Hepatocyte (in vitro differentiated cells): ENCODE results near the gene CABP4. TPM values are rescaled to one million over a fixed set of nuclear protein-coding genes. Genes with fewer than 3 reads are reported as not detected.

Experiments
- DNase-seq: peaks from one replicate; pipeline ENCODE4 v3.0.0-alpha.2; 2016; ENCODE audit warnings: low spot score
- H2AFZ ChIP-seq: fragments of 200-600 bp; sonication (generic); 2 replicates; pipeline ENCODE4 v1.6.0; 2016; ENCODE audit warnings: antibody characterized with exemption, mild to moderate bottlenecking
- H3K27ac ChIP-seq: fragments of 200-600 bp; sonication (generic); 2 replicates; pipeline ENCODE4 v1.5.1; 2016; ENCODE audit warnings: mild to moderate bottlenecking
- H3K27me3 ChIP-seq: fragments of 200-600 bp; sonication (generic); 2 replicates; pipeline ENCODE4 v1.6.1; 2016
- H3K36me3 ChIP-seq: fragments of 200-600 bp; sonication (generic); replicated peaks from 2 replicates; pipeline ENCODE4 v1.5.1; 2016; ENCODE audit warnings: low read depth; ENCODE audit not compliant: insufficient read depth
- H3K4me1 ChIP-seq: fragments of 200-600 bp; sonication (generic); 2 replicates; pipeline ENCODE4 v1.5.1; 2016; ENCODE audit warnings: mild to moderate bottlenecking, moderate library complexity; ENCODE audit not compliant: insufficient read depth
- H3K4me2 ChIP-seq: fragments of 200-600 bp; sonication (generic); 2 replicates; pipeline ENCODE4 v1.6.0; 2016
- H3K4me3 ChIP-seq: fragments of 200-600 bp; sonication (generic); 2 replicates; pipeline ENCODE4 v1.5.1; 2016; ENCODE audit warnings: mild to moderate bottlenecking
- H3K79me2 ChIP-seq: fragments of 200-600 bp; sonication (generic); 2 replicates; pipeline ENCODE4 v1.6.0; 2017; ENCODE audit warnings: mild to moderate bottlenecking
- H3K9me2 ChIP-seq: fragments of 200-600 bp; sonication (generic); replicated peaks from 2 replicates; pipeline ENCODE4 v1.6.0; 2017; ENCODE audit warnings: mild to moderate bottlenecking; ENCODE audit not compliant: insufficient read depth
- H3K9me3 ChIP-seq: fragments of 200-600 bp; sonication (generic); 2 replicates; pipeline ENCODE4 v1.5.1; 2016; ENCODE audit warnings: low read depth, mild to moderate bottlenecking
- H4K20me1 ChIP-seq: fragments of 200-600 bp; sonication (generic); 2 replicates; pipeline ENCODE4 v1.6.0; 2016; ENCODE audit warnings: mild to moderate bottlenecking; ENCODE audit not compliant: insufficient read depth, poor library complexity, severe bottlenecking
- CTCF ChIP-seq: fragments of 200-600 bp; sonication (generic); IDR thresholded peaks from 2 replicates; pipeline ENCODE4 v1.5.1; 2016; ENCODE audit warnings: antibody characterized with exemption, mild to moderate bottlenecking; ENCODE audit not compliant: poor library complexity
- EZH2 ChIP-seq: fragments of 200-600 bp; sonication (generic); IDR thresholded peaks from 2 replicates; pipeline ENCODE4 v1.6.1; 2016; ENCODE audit warnings: antibody characterized with exemption, mild to moderate bottlenecking, borderline replicate concordance
- EZH2phosphoT487 ChIP-seq: fragments of 200-600 bp; sonication (generic); IDR thresholded peaks from one replicate; pipeline ENCODE4 v1.6.1; 2018; ENCODE audit warnings: antibody characterized with exemption, mild to moderate bottlenecking, low read depth, moderate library complexity; ENCODE audit not compliant: unreplicated experiment, severe bottlenecking
- WGBS: methylation state at CpG from one replicate; pipeline ENCODE4 v1.1.6; 2016; ENCODE audit warnings: low lambda C conversion rate; ENCODE audit errors: missing lambda C conversion rate; 5-methylcytosine and 5-hydroxymethylcytosine counted together
- polyA plus RNA-seq: library from polyadenylated mRNA; unstranded; fragments of >200 nt; fragmentation: Nextera tagmentation; extraction: Ambion mirVana; gene quantifications from 2 replicates; pipeline ENCODE4 v1.2.1, GENCODE V29; 2016
- total RNA-seq: library from RNA; depleted of rRNA; stranded (reverse); fragments of >200 nt; gene quantifications from 2 replicates; pipeline ENCODE4 v1.2.3, GENCODE V29; 2014

The CABP4 gene
- total and polyA plus RNA-seq, 2 experiments from 2014 or later, result not detected

GRCh38 chr11:67496113-67496512 is 41.0 kb downstream of the CABP4 start:
- Histone ChIP-seq H4K20me1 (no peaks in the 10 kb centered on the region), H3K79me2 (no peaks in the 10 kb centered on the region), H3K27me3 (no peaks in the 10 kb centered on the region), H3K27ac (no peak overlapping the region), H3K9me3 (no peaks in the 10 kb centered on the region), H3K4me2 (no peak overlapping the region), H3K4me1 (no peaks in the 10 kb centered on the region), H3K36me3 (no peaks in the 10 kb centered on the region), H3K4me3 (no peak overlapping the region), H3K9me2 (no peaks in the 10 kb centered on the region), H2AFZ (no peak overlapping the region)
- TF ChIP-seq EZH2 (no peak), CTCF (no peak), EZH2phosphoT487 (no peak)
- DNase-seq, result no peak
- 96% methylated on average over 12 of the region's 12 CpGs for WGBS

- Histone ChIP-seq H3K4me1 (no peaks in the 10 kb centered on the region), H3K9me2 (no peaks in the 10 kb centered on the region), H3K4me2 (no peak overlapping the region), H4K20me1 (no peaks in the 10 kb centered on the region), H3K4me3 (no peak overlapping the region), H3K9me3 (no peaks in the 10 kb centered on the region), H3K27me3 (no peaks in the 10 kb centered on the region), H2AFZ (no peak overlapping the region), H3K27ac (no peak overlapping the region), H3K79me2 (no peaks in the 10 kb centered on the region), H3K36me3 (no peaks in the 10 kb centered on the region)
- no peak for TF ChIP-seq CTCF
- TF ChIP-seq EZH2, result no peak
- TF ChIP-seq EZH2phosphoT487, result no peak
- 96% methylated on average over 21 of the region's 21 CpGs for WGBS
- no peak for DNase-seq
These were observed 42.6 kb downstream of the CABP4 start for GRCh38 chr11:67497656-67498291.

GRCh38 chr11:67498544-67498972 is 43.4 kb downstream of the CABP4 start:
- Histone ChIP-seq H3K36me3 (no peaks in the 10 kb centered on the region), H3K9me2 (no peaks in the 10 kb centered on the region), H3K27me3 (no peaks in the 10 kb centered on the region), H3K4me2 (no peak overlapping the region), H3K27ac (no peak overlapping the region), H3K79me2 (peaks cover 6% of the 10 kb centered on the region), H3K4me3 (no peak overlapping the region), H4K20me1 (peaks cover 5% of the 10 kb centered on the region), H2AFZ (no peak overlapping the region), H3K9me3 (no peaks in the 10 kb centered on the region), H3K4me1 (no peaks in the 10 kb centered on the region)
- DNase-seq, result no peak
- TF ChIP-seq EZH2 (no peak), EZH2phosphoT487 (no peak), CTCF (no peak)
- WGBS, result 97% methylated on average over 21 of the region's 21 CpGs
